Kidney (tissue), 14 donors: Measurements from ENCODE around the gene TGFBR3. TPM values are rescaled to one million over a fixed set of nuclear protein-coding genes. Genes with fewer than 3 reads are reported as not detected.

Experiments used
- DNase-seq, 5 donors: peaks; one replicate each; pipeline ENCODE4 v3.0.0-alpha.2; 2013 to 2020
- FAIRE-seq: peaks from 2 replicates; lab custom pipeline; 2012; peaks lifted over from hg19 to GRCh38; lab: Jason Lieb, UNC
- H3K27ac ChIP-seq, 2 donors: one replicate each; pipeline ENCODE4 v1.7.0; 2013; ENCODE audit warnings: low read depth in 2 of 2, low read length in 2 of 2, inconsistent platforms in 1 of 2
- H3K27me3 ChIP-seq: one replicate; pipeline ENCODE4 v1.7.1; 2013; ENCODE audit warnings: low read length, inconsistent platforms; ENCODE audit not compliant: control insufficient read depth, insufficient read depth
- H3K36me3 ChIP-seq, 3 donors: one replicate each; pipeline versions ENCODE4 v1.7.0 to v1.7.1; 2013; ENCODE audit warnings: low read length in 3 of 3, control low read depth in 1 of 3, inconsistent platforms in 1 of 3; ENCODE audit not compliant: insufficient read depth in 3 of 3, control insufficient read depth in 2 of 3
- H3K4me1 ChIP-seq, 3 donors: one replicate each; pipeline versions ENCODE4 v1.7.0 to v1.7.1; 2013; ENCODE audit warnings: low read length in 3 of 3, inconsistent platforms in 1 of 3, low read depth in 1 of 3; ENCODE audit not compliant: control insufficient read depth in 2 of 3, insufficient read depth in 2 of 3
- H3K4me3 ChIP-seq, 3 donors: one replicate each; pipeline versions ENCODE4 v1.7.0 to v1.8.1; 2013; ENCODE audit warnings: low read length in 3 of 3, control low read depth in 1 of 3, inconsistent platforms in 1 of 3
- H3K9ac ChIP-seq, 3 donors: one replicate each; pipeline versions ENCODE4 v1.7.0 to v1.7.1; 2013; ENCODE audit warnings: low read length in 3 of 3, control low read depth in 1 of 3, inconsistent platforms in 1 of 3
- H3K9me3 ChIP-seq, 3 donors: one replicate each; pipeline versions ENCODE4 v1.7.0 to v1.7.1; 2013; ENCODE audit warnings: low read length in 3 of 3, control low read depth in 1 of 3, inconsistent platforms in 1 of 3; ENCODE audit not compliant: control insufficient read depth in 2 of 3, insufficient read depth in 1 of 3
- intact Hi-C: fragments of 100-400 bp; cut with DNase I; formaldehyde crosslinking; loops from one replicate; pipeline ENCODE4 v1.11.1; 2022
- polyA plus RNA-seq: library from polyadenylated mRNA; stranded (reverse); fragments of 350-450 nt; fragmentation: Illumina TruSeq; extraction: RNeasy Lipid Tissue Mini Kit (QIAGEN cat#74804); gene quantifications from one replicate; pipeline ENCODE4 v1.2.3, GENCODE V29; 2014; ENCODE audit warnings: low read depth, low replicate concordance; ENCODE audit not compliant: insufficient read depth
- total RNA-seq: library from RNA; stranded (reverse); fragmentation: NEBNext Ultra II Directional; extraction: Animal tissue kit (Norgen Biotek cat#: 25700); gene quantifications from one replicate; pipeline ENCODE4 v1.2.1, GENCODE V29; 2021
- TF ChIP-seq, protein P1 (sequence below): IDR thresholded peaks from 3 replicates; pipeline ENCODE4 v1.5.1; 2012; ENCODE audit warnings: mild to moderate bottlenecking, moderate library complexity, borderline replicate concordance; ENCODE audit not compliant: insufficient read depth; ENCODE audit errors: extremely low read depth
- donor health status: control.
- donor health status: control.
- donor health status: control.
- donor health status: control.
- donor health status: control.
- donor health status: DM: yes; HTN: yes; CAD: no.
- donor health status: Normal renal cell carcinoma (clear cell type).

TGFBR3 gene
- total and polyA plus RNA-seq, 2 donors from 2014 or later = 15.8 to 57.9 TPM

DNA sequence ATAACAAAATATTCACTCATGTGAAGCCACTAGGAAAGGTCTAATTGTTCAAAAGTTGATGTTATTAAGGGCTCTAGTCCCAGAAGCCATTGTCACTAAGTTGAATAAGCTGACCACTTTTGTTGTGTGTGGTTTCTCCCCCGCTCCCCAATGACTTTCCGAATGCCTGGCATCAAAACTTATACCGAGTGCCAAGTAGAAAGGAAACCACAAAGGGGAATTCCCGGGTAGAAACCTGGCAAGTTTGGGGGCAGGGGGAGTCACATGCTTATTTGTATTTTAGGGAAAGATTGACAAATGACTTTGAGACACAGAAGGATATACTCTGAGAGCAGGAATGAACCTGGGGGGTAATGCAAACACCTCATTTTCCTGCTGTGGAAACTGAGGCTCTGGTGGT is 154.1 kb downstream of the TGFBR3 start:
- Histone ChIP-seq H3K27ac (peak overlapping the region in 1 of 2 donors; percentile 38), H3K27me3 (no peaks in the 10 kb centered on the region), H3K9ac (no peak overlapping the region), H3K9me3 (no peaks in the 10 kb centered on the region), H3K4me1 (peaks cover 0 to 14% (median 13%) of the 10 kb centered on the region in 3 donors), H3K4me3 (no peak overlapping the region), H3K36me3 (peaks cover 0 to 10% (median 2%) of the 10 kb centered on the region in 3 donors)
- TF ChIP-seq, protein P1, sequence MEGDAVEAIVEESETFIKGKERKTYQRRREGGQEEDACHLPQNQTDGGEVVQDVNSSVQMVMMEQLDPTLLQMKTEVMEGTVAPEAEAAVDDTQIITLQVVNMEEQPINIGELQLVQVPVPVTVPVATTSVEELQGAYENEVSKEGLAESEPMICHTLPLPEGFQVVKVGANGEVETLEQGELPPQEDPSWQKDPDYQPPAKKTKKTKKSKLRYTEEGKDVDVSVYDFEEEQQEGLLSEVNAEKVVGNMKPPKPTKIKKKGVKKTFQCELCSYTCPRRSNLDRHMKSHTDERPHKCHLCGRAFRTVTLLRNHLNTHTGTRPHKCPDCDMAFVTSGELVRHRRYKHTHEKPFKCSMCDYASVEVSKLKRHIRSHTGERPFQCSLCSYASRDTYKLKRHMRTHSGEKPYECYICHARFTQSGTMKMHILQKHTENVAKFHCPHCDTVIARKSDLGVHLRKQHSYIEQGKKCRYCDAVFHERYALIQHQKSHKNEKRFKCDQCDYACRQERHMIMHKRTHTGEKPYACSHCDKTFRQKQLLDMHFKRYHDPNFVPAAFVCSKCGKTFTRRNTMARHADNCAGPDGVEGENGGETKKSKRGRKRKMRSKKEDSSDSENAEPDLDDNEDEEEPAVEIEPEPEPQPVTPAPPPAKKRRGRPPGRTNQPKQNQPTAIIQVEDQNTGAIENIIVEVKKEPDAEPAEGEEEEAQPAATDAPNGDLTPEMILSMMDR = no peak
- intact Hi-C loops = no loop called here
- FAIRE-seq (no peak), DNase-seq (no peak)

DNA sequence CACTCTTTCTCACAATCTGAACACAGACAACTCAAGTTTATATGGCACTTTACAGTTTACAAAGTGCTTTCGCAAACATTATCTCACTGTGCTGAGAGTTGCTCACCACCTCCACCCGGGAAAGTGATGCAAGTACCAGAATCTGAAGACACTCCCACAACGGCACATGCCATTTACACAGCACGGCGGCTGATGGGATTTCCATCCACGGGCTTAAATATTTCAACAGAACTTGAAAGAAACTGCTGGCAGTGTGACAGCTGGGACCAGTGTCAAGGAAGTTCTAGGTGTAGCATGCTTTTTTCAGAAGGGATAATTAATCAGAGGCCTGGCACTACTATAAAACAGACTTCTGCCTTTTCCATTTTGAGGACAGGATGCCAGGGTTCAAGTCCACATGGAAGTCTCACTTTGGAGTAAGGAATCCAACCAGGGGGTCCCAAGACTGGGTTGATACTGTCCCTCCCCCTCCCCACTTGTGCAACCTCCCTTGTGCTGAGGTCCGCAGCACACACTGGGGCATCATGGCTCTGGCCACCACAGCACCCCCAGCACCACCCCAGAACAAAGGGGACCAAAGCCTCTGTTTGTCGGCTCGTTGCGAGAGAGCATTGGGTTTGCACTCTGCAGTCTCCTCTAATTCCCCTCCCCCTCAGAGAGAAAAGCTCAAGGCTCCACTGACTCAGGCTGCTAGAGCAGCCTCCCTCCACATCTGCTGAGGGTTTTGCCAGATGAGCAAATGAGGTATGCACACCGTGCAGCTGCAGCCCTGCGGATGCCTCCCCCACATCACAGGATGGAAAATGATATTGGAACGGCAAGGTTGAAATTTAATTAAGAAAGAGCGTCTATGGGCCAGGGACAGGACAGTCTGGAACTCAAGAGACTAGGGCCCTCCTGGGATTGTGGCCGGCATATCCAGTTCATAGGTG is 154.9 kb downstream of the TGFBR3 start:
- TF ChIP-seq, protein P1 = no peak
- H3K27ac ChIP-seq = no peak overlapping the region
- no peak for FAIRE-seq
- intact Hi-C loops = no loop called here
- no peaks in the 10 kb centered on the region for H3K9me3 ChIP-seq
- peak in 4 of 5 donors; percentile 37 to 84 (median 68) for DNase-seq
- H3K4me3 ChIP-seq = no peak overlapping the region
- no peaks in the 10 kb centered on the region for H3K27me3 ChIP-seq
- H3K36me3 ChIP-seq = peaks cover 0 to 11% (median 2%) of the 10 kb centered on the region in 3 donors
- peaks cover 0 to 15% (median 9%) of the 10 kb centered on the region in 3 donors for H3K4me1 ChIP-seq
- H3K9ac ChIP-seq = no peak overlapping the region

DNA sequence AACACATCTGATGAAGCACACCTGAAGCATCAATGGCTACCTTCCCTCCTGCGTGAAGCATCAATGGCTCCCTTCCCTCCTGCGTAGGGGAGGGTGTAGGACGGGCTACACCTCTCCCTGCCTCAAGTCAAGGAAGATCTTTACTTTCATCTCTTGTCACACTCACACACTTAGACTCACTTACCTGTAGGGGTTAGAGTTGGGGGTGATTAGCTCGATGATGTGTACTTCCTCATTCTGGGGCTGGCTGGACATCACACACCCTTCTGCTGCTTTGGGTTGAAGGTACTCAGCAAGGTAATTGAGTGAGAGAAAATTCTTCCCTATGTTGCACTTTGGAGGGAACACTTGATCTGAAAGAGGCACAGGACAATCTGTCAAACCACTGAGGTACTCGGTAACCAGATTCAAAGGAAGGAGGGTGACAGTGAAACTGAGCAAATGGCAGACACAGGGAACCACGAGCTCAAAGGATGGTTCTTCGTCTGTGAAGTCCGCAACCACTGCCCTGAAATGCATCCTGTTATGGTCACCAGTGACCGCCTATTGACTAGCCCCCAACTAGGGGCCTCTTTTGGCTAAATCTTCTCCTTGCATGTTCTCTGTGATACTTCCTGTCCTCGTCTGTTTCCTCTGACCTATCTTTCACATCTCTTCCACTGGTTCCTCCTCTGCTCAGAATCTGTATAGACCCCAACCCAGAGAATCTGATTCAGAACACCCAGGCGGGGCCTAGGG is 156.2 kb downstream of the TGFBR3 start:
- intact Hi-C loops = no loop called here
- no peak overlapping the region for H3K27ac ChIP-seq

More for the DNA sequence above, 156.2 kb downstream of the TGFBR3 start:
- peaks cover 0 to 19% (median 8%) of the 10 kb centered on the region in 3 donors for H3K4me1 ChIP-seq
- no peak overlapping the region for H3K9ac ChIP-seq
- no peak for FAIRE-seq
- H3K4me3 ChIP-seq = no peak overlapping the region
- DNase-seq = no peak
- no peaks in the 10 kb centered on the region for H3K9me3 ChIP-seq
- peaks cover 0 to 11% (median 2%) of the 10 kb centered on the region in 3 donors for H3K36me3 ChIP-seq
- TF ChIP-seq, protein P1 = no peak
- no peaks in the 10 kb centered on the region for H3K27me3 ChIP-seq
